LHCN-M2 (cell line): ENCODE results near the gene ARHGDIG. TPM values are rescaled to one million over a fixed set of nuclear protein-coding genes. Genes with fewer than 3 reads are reported as not detected.
A peak's percentile ranks its signal among the peaks of the same experiment; 100 is the strongest.

Experiments
- DNase-seq: peaks from one replicate; pipeline ENCODE4 v3.0.0-alpha.2; 2012; ENCODE audit warnings: low read depth
- total RNA-seq: library from RNA; depleted of rRNA; stranded (reverse); fragments of >200 nt; gene quantifications from 2 replicates; pipeline ENCODE4 v1.2.3, GENCODE V29; 2014

ARHGDIG gene
- total RNA-seq, 1 experiment from 2014 or later: not detected

- DNase-seq: no peak
Observed at GRCh38 chr16:296806-297510, 16.6 kb downstream of the ARHGDIG start.

GRCh38 chr16:297832-298231, 17.4 kb downstream of the ARHGDIG start:
- no peak for DNase-seq

GRCh38 chr16:301235-301634, 20.8 kb downstream of the ARHGDIG start:
- no peak for DNase-seq

GRCh38 chr16:301950-302349, 21.6 kb downstream of the ARHGDIG start:
- DNase-seq: no peak

- DNase-seq: no peak
Observed at GRCh38 chr16:303760-304505, 23.5 kb downstream of the ARHGDIG start.

- peak; percentile 51 for DNase-seq
Observed at GRCh38 chr16:305916-306626, 25.7 kb downstream of the ARHGDIG start.

GRCh38 chr16:306911-307370, 26.6 kb downstream of the ARHGDIG start:
- DNase-seq: no peak

GRCh38 chr16:307691-308312, 27.4 kb downstream of the ARHGDIG start:
- DNase-seq: no peak

GRCh38 chr16:309476-309875, 29.1 kb downstream of the ARHGDIG start:
- DNase-seq: no peak

GRCh38 chr16:311725-312124, 31.3 kb downstream of the ARHGDIG start:
- no peak for DNase-seq

GRCh38 chr16:314351-314750, 34.0 kb downstream of the ARHGDIG start:
- no peak for DNase-seq

- DNase-seq: no peak
Observed at GRCh38 chr16:314795-315299, 34.5 kb downstream of the ARHGDIG start.

- no peak for DNase-seq
Observed at GRCh38 chr16:316741-317464, 36.5 kb downstream of the ARHGDIG start.

GRCh38 chr16:317583-317982, 37.2 kb downstream of the ARHGDIG start:
- DNase-seq: no peak

- DNase-seq: no peak
Observed at GRCh38 chr16:318628-319027, 38.2 kb downstream of the ARHGDIG start.

- DNase-seq: no peak
Observed at GRCh38 chr16:320206-320605, 39.8 kb downstream of the ARHGDIG start.

GRCh38 chr16:321532-321931, 41.1 kb downstream of the ARHGDIG start:
- DNase-seq: no peak

- DNase-seq: no peak
Observed at GRCh38 chr16:322476-323143, 42.2 kb downstream of the ARHGDIG start.

GRCh38 chr16:324201-324450, 43.7 kb downstream of the ARHGDIG start:
- DNase-seq: no peak

- no peak for DNase-seq
Observed at GRCh38 chr16:324451-325334, 44.3 kb downstream of the ARHGDIG start.
